Hepatocyte (in vitro differentiated cells): ENCODE measurements around the gene INSR.

ENCODE experiments used
- CTCF ChIP-seq: fragments of 200-600 bp; sonication (generic); IDR thresholded peaks from 2 replicates; pipeline ENCODE4 v1.5.1; 2016; ENCODE audit warnings: antibody characterized with exemption, mild to moderate bottlenecking; ENCODE audit not compliant: poor library complexity
- EZH2phosphoT487 ChIP-seq: fragments of 200-600 bp; sonication (generic); IDR thresholded peaks from one replicate; pipeline ENCODE4 v1.6.1; 2018; ENCODE audit warnings: antibody characterized with exemption, mild to moderate bottlenecking, low read depth, moderate library complexity; ENCODE audit not compliant: unreplicated experiment, severe bottlenecking

DNA sequence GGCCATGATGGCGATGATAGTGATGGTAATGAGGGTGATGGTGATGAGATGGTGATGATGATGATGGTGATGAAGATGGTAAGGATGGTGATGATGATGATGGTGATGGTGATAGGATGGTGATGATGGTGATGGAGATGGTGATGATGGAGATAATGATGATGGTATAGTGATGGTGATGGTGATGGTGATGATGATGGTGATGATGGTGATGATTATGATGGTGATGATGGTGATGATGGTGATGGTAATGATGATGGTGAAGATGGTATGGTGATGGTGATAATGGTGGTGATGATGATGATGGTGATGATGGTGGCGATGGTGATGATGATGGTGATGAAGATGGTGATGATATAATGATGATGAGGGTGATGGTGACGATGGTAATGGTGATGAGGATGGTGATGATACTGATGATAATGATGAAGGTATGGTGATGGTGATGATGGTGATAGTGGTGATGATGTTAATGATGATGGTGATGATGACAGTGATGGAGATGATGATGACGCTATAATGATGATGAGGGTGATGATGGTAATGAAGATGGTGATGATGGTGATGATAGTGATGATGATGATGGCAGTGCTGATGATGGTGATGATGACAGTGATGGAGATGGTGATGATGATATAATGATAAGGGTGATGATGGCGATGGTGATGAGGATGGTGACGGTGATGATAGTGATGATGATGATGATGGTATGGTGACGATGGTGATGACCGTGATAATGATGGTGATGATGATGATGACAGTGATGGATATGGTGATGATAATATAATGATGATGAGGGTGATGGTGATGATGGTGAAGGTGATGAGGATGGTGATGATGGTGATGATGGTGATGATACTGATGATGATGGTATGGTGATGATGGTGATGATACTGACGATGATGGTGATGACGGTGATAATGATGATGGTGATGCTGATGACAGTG is 187.2 kb downstream of the INSR start:
- TF ChIP-seq CTCF, result no peak
- no peak for TF ChIP-seq EZH2phosphoT487
